SK-N-SH treated with all-trans-retinoic acid at 6 μM for 48 hours (cell line): ENCODE results near the gene NET1.

ENCODE experiments used
- ATAC-seq: fragments of 200-7000 bp; cut with Tn5 transposase; 3 replicates; pipeline ENCODE4 v1.9.1; 2020; ENCODE audit warnings: mild to moderate bottlenecking, moderate library complexity
- ARNTL ChIP-seq: fragments of 450-650 bp; formaldehyde crosslinking; IDR thresholded peaks from 2 replicates; pipeline ENCODE4 v1.5.0; 2020; ENCODE audit warnings: low read depth, mild to moderate bottlenecking, moderate library complexity, borderline replicate concordance
- BACH2 ChIP-seq: fragments of 250-450 bp; sonication (Bioruptor Pico); IDR thresholded peaks from 2 replicates; pipeline ENCODE4 v1.9.0; 2021; ENCODE audit warnings: mild to moderate bottlenecking, borderline replicate concordance
- CSDC2 ChIP-seq: fragments of 250-450 bp; sonication (Bioruptor Pico); IDR thresholded peaks from 2 replicates; pipeline ENCODE4 v1.5.0; 2020; ENCODE audit warnings: mild to moderate bottlenecking, moderate library complexity
- ESRRG ChIP-seq: fragments of 250-450 bp; sonication (Bioruptor Pico); IDR thresholded peaks from 2 replicates; pipeline ENCODE4 v1.6.1; 2021; ENCODE audit warnings: mild to moderate bottlenecking
- GLIS3 ChIP-seq: fragments of 250-450 bp; sonication (Bioruptor Pico); IDR thresholded peaks from 2 replicates; pipeline ENCODE4 v1.5.0; 2020; ENCODE audit warnings: mild to moderate bottlenecking, moderate library complexity
- ISL1 ChIP-seq: fragments of 250-450 bp; sonication (Bioruptor Pico); IDR thresholded peaks from 2 replicates; pipeline ENCODE4 v2.1.2; 2022; ENCODE audit warnings: mild to moderate bottlenecking, moderate library complexity
- OSR1 ChIP-seq: fragments of 250-450 bp; sonication (Bioruptor Pico); IDR thresholded peaks from 2 replicates; pipeline ENCODE4 v1.8.0; 2022; ENCODE audit warnings: moderate library complexity, mild to moderate bottlenecking, inconsistent platforms
- PPARA ChIP-seq: fragments of 250-450 bp; sonication (Bioruptor Pico); IDR thresholded peaks from 2 replicates; pipeline ENCODE4 v1.5.0; 2020; ENCODE audit warnings: mild to moderate bottlenecking, borderline replicate concordance
- RARB ChIP-seq: fragments of 250-450 bp; sonication (Bioruptor Pico); IDR thresholded peaks from 2 replicates; pipeline ENCODE4 v1.8.0; 2021; ENCODE audit warnings: mild to moderate bottlenecking, moderate library complexity
- SNAI2 ChIP-seq: fragments of 250-450 bp; sonication (Bioruptor Pico); IDR thresholded peaks from 2 replicates; pipeline ENCODE4 v1.5.0; 2020; ENCODE audit warnings: mild to moderate bottlenecking, moderate library complexity
- TCF4 ChIP-seq: fragments of 250-450 bp; sonication (Bioruptor Pico); IDR thresholded peaks from 2 replicates; pipeline ENCODE4 v1.8.0; 2021; ENCODE audit warnings: mild to moderate bottlenecking, moderate library complexity, borderline replicate concordance
- TOX ChIP-seq: fragments of 250-450 bp; sonication (Bioruptor Pico); IDR thresholded peaks from 2 replicates; pipeline ENCODE4 v1.8.0; 2021; ENCODE audit warnings: mild to moderate bottlenecking, moderate library complexity, borderline replicate concordance
- ZC3H10 ChIP-seq: fragments of 250-450 bp; sonication (Bioruptor Pico); IDR thresholded peaks from 2 replicates; pipeline ENCODE4 v1.5.1; 2021; ENCODE audit warnings: mild to moderate bottlenecking, moderate library complexity
- ZFP3 ChIP-seq: fragments of 250-450 bp; sonication (Bioruptor Pico); IDR thresholded peaks from 2 replicates; pipeline ENCODE4 v1.5.0; 2020; ENCODE audit warnings: mild to moderate bottlenecking, moderate library complexity
- ZFP30 ChIP-seq: fragments of 450-650 bp; formaldehyde crosslinking; IDR thresholded peaks from 2 replicates; pipeline ENCODE4 v1.5.0; 2022; ENCODE audit warnings: mild to moderate bottlenecking, moderate library complexity
- ZNF565 ChIP-seq: fragments of 450-650 bp; formaldehyde crosslinking; conservative IDR thresholded peaks from 2 replicates; pipeline ENCODE4 v1.5.0; 2020; ENCODE audit warnings: low read depth, mild to moderate bottlenecking, moderate library complexity
- ZNF70 ChIP-seq: fragments of 450-650 bp; formaldehyde crosslinking; IDR thresholded peaks from 2 replicates; pipeline ENCODE4 v1.5.0; 2020; ENCODE audit warnings: mild to moderate bottlenecking, moderate library complexity
- TF ChIP-seq, protein P1 (sequence below): fragments of 250-450 bp; sonication (Bioruptor Pico); IDR thresholded peaks from 2 replicates; pipeline ENCODE4 v1.5.1; 2020; ENCODE audit warnings: low read depth, mild to moderate bottlenecking, moderate library complexity
- TF ChIP-seq, protein P2 (sequence below): fragments of 250-450 bp; sonication (Bioruptor Pico); IDR thresholded peaks from 2 replicates; pipeline ENCODE4 v1.8.0; 2020; ENCODE audit warnings: mild to moderate bottlenecking, moderate library complexity, borderline replicate concordance
- TF ChIP-seq, protein P3 (sequence below): fragments of 250-450 bp; sonication (Bioruptor Pico); IDR thresholded peaks from 2 replicates; pipeline ENCODE4 v1.5.0; 2020; ENCODE audit warnings: mild to moderate bottlenecking, moderate library complexity

The NET1 gene

DNA sequence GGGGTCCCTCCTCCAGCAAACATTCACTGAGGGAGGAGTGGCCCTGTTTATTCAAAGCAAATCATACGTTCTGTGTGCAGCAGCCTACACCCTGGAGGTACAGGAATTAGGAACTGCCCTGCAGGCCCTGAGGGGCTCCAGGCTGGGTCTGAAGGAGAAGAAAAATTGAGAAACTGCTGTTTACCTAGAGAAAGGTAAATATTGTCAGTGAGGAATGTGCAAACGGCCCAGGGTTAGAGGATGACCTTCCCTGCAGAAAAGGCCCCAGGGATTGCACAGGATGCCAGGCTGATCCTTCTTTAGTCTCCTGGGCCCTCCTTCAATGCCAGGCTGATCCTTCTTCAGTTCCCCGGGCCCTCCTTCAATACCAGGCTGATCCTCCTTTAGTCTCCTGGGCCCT lies 81.3 kb downstream of the NET1 start:
- no peak for ATAC-seq

DNA sequence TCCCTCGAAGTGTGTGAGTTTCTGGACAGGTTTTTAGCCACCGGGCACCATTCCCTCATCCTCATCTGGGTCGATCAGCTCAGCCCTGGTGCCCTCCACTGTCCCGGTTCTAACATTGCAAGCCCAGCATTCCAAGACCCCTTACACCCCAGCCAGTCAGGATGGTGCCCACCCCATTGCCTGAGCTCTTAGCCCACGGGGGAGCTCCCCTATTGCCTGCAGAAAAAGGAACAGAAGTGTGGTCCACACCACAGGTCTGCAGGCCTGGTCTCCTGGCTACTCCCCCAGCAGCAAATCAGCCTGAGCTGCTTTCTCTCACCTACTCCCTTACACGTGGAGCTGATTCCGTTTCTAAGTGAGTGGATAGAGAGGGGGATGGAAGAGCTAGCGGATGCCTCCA lies 82.3 kb downstream of the NET1 start:
- no peak for TF ChIP-seq ZFP3 (CRISPR knock-in tag)
- no peak for TF ChIP-seq CSDC2 (CRISPR knock-in tag)
- no peak for TF ChIP-seq RARB
- TF ChIP-seq, protein P1, sequence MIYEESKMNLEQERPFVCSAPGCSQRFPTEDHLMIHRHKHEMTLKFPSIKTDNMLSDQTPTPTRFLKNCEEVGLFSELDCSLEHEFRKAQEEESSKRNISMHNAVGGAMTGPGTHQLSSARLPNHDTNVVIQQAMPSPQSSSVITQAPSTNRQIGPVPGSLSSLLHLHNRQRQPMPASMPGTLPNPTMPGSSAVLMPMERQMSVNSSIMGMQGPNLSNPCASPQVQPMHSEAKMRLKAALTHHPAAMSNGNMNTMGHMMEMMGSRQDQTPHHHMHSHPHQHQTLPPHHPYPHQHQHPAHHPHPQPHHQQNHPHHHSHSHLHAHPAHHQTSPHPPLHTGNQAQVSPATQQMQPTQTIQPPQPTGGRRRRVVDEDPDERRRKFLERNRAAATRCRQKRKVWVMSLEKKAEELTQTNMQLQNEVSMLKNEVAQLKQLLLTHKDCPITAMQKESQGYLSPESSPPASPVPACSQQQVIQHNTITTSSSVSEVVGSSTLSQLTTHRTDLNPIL (CRISPR knock-in tag): no peak
- TF ChIP-seq, protein P2, sequence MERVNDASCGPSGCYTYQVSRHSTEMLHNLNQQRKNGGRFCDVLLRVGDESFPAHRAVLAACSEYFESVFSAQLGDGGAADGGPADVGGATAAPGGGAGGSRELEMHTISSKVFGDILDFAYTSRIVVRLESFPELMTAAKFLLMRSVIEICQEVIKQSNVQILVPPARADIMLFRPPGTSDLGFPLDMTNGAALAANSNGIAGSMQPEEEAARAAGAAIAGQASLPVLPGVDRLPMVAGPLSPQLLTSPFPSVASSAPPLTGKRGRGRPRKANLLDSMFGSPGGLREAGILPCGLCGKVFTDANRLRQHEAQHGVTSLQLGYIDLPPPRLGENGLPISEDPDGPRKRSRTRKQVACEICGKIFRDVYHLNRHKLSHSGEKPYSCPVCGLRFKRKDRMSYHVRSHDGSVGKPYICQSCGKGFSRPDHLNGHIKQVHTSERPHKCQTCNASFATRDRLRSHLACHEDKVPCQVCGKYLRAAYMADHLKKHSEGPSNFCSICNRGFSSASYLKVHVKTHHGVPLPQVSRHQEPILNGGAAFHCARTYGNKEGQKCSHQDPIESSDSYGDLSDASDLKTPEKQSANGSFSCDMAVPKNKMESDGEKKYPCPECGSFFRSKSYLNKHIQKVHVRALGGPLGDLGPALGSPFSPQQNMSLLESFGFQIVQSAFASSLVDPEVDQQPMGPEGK (CRISPR knock-in tag): no peak
- no peak for TF ChIP-seq ZC3H10 (CRISPR knock-in tag)
- TF ChIP-seq ARNTL (CRISPR knock-in tag): no peak
- TF ChIP-seq BACH2 (CRISPR knock-in tag): no peak
- no peak for TF ChIP-seq OSR1 (CRISPR knock-in tag)
- TF ChIP-seq TOX (CRISPR knock-in tag): no peak
- no peak for TF ChIP-seq TCF4
- TF ChIP-seq SNAI2 (CRISPR knock-in tag): no peak
- TF ChIP-seq, protein P3, sequence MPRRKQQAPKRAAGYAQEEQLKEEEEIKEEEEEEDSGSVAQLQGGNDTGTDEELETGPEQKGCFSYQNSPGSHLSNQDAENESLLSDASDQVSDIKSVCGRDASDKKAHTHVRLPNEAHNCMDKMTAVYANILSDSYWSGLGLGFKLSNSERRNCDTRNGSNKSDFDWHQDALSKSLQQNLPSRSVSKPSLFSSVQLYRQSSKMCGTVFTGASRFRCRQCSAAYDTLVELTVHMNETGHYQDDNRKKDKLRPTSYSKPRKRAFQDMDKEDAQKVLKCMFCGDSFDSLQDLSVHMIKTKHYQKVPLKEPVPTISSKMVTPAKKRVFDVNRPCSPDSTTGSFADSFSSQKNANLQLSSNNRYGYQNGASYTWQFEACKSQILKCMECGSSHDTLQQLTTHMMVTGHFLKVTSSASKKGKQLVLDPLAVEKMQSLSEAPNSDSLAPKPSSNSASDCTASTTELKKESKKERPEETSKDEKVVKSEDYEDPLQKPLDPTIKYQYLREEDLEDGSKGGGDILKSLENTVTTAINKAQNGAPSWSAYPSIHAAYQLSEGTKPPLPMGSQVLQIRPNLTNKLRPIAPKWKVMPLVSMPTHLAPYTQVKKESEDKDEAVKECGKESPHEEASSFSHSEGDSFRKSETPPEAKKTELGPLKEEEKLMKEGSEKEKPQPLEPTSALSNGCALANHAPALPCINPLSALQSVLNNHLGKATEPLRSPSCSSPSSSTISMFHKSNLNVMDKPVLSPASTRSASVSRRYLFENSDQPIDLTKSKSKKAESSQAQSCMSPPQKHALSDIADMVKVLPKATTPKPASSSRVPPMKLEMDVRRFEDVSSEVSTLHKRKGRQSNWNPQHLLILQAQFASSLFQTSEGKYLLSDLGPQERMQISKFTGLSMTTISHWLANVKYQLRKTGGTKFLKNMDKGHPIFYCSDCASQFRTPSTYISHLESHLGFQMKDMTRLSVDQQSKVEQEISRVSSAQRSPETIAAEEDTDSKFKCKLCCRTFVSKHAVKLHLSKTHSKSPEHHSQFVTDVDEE (CRISPR knock-in tag): no peak
- no peak for TF ChIP-seq ZNF70
- no peak for TF ChIP-seq PPARA (CRISPR knock-in tag)
- no peak for TF ChIP-seq ZNF565
- no peak for ATAC-seq

More for the DNA sequence above, 81.3 kb downstream of the NET1 start:
- no peak for TF ChIP-seq ZFP3 (CRISPR knock-in tag)
- TF ChIP-seq OSR1 (CRISPR knock-in tag): no peak
- no peak for TF ChIP-seq ESRRG (CRISPR knock-in tag)
- TF ChIP-seq ISL1 (CRISPR knock-in tag): no peak
- no peak for TF ChIP-seq ZFP30 (CRISPR knock-in tag)
- no peak for TF ChIP-seq ZNF70

DNA sequence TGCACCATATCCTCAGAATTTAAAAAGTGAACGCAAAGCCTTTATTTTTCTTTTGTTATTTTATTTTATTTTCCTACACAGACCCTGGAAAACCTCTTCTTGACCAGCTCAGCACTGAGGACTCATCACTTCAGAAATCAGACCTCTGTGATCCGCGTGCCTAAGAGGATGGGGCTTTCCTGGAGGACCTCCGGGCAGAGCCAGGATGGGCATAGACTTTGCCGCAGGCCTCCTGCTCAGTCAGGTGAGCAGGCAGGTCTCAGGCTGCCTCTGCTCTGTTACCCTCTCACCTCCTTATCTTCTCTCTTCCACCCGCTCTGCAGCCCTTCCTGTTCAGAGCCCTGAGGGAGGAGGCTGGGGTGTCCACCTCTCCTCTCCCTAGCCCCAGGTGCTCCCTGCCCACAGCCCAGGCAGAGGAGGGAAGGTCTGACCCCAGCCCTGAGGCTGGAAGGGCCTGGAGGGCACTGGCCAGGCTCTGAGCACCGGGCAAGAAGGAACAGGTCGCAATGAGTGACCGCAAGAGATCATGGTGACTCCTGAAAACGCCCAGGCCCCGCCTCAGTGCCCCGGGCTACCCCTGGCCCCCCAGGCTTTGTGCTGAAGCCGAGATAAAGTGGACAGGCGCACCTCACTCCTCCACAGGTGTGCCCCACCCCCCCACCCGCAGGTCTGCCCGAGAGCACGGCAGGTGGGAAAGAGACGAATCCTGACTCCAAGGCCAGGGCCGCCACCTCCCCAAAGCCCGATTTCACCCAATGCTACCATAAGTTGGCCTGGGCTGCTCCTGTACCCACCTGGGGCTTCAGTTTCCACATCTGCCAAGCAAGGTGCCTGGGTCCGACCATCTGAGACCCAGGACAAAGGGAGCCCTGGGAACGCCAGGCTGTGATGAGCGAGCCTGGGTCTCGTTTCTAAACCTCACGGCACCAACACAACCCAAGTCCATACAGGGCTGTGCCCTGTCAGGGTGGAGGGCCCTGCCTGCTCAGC lies 84.2 kb downstream of the NET1 start:
- TF ChIP-seq OSR1 (CRISPR knock-in tag) (no peak), ZFP3 (CRISPR knock-in tag) (no peak), BACH2 (CRISPR knock-in tag) (no peak), GLIS3 (CRISPR knock-in tag) (no peak)
- TF ChIP-seq, protein P3 (CRISPR knock-in tag): no peak
- TF ChIP-seq, all 23 proteins: peak for 0
- no peak for ATAC-seq
